K562 (cell line): ENCODE measurements around the gene GPER1. TPM values are rescaled to one million over a fixed set of nuclear protein-coding genes. Genes with fewer than 3 reads are reported as not detected.

Experiments used
- ARID2 ChIP-seq: fragments of 450-650 bp; IDR thresholded peaks from 2 replicates; pipeline ENCODE4 v1.6.1; 2017; ENCODE audit warnings: antibody characterized with exemption, mild to moderate bottlenecking
- CAMTA2 ChIP-seq: fragments of 250-450 bp; sonication (Bioruptor Pico); conservative IDR thresholded peaks from 2 replicates; pipeline ENCODE4 v1.5.1; 2022
- CBFA2T3 ChIP-seq: fragments of 450-650 bp; IDR thresholded peaks from 2 replicates; pipeline ENCODE4 v1.6.1; 2017
- COPS2 ChIP-seq: fragments of 450-650 bp; conservative IDR thresholded peaks from 2 replicates; pipeline ENCODE4 v1.6.1; 2016; ENCODE audit warnings: mild to moderate bottlenecking, moderate library complexity
- EHMT2 ChIP-seq: fragments of 450-650 bp; IDR thresholded peaks from 2 replicates; pipeline ENCODE4 v1.6.1; 2018; ENCODE audit warnings: antibody characterized with exemption
- FOXK1 ChIP-seq: sonication (generic); formaldehyde crosslinking; IDR thresholded peaks from 2 replicates; pipeline ENCODE4 v1.8.0; 2022; ENCODE audit warnings: missing genetic modification reagents, mild to moderate bottlenecking, borderline replicate concordance
- KDM2B ChIP-seq: fragments of 250-450 bp; sonication (Bioruptor Pico); IDR thresholded peaks from 2 replicates; pipeline ENCODE4 v1.8.0; 2021; ENCODE audit warnings: mild to moderate bottlenecking, moderate library complexity
- KLF16 ChIP-seq: IDR thresholded peaks from 2 replicates; pipeline ENCODE4 v1.6.1; 2016; ENCODE audit warnings: antibody characterized with exemption
- MCM2 ChIP-seq: fragments of 450-650 bp; IDR thresholded peaks from 2 replicates; pipeline ENCODE4 v1.6.1; 2017; ENCODE audit warnings: low read depth, mild to moderate bottlenecking
- MTF1 ChIP-seq: fragments of 250-450 bp; sonication (Bioruptor Pico); IDR thresholded peaks from 2 replicates; pipeline ENCODE4 v1.9.0; 2021; ENCODE audit warnings: moderate library complexity, mild to moderate bottlenecking, inconsistent platforms, borderline replicate concordance
- NFIC ChIP-seq: fragments of 450-650 bp; IDR thresholded peaks from 2 replicates; pipeline ENCODE4 v1.6.1; 2017; ENCODE audit warnings: mild to moderate bottlenecking, inconsistent platforms
- PHTF2 ChIP-seq: fragments of 250-450 bp; sonication (Bioruptor Pico); IDR thresholded peaks from 2 replicates; pipeline ENCODE4 v1.5.0; 2021; ENCODE audit warnings: mild to moderate bottlenecking
- PRMT5 ChIP-seq: sonication (generic); formaldehyde crosslinking; IDR thresholded peaks from 2 replicates; pipeline ENCODE4 v1.5.0; 2020; ENCODE audit warnings: missing genetic modification reagents
- RBM22 ChIP-seq: fragments of 200-400 bp; formaldehyde crosslinking; IDR thresholded peaks from 2 replicates; pipeline ENCODE4 v1.6.1; 2018; ENCODE audit warnings: low read length, low read depth; ENCODE audit not compliant: poor library complexity, severe bottlenecking
- RBM25 ChIP-seq: fragments of 200-400 bp; formaldehyde crosslinking; IDR thresholded peaks from 2 replicates; pipeline ENCODE4 v1.6.1; 2018; ENCODE audit warnings: low read length, low read depth, moderate library complexity; ENCODE audit not compliant: severe bottlenecking
- TBP ChIP-seq: optimal IDR thresholded peaks from 2 replicates; pipeline ENCODE3; 2011; ENCODE audit warnings: low read depth, low read length, improper control_type of control experiment
- ZBTB1 ChIP-seq: sonication (generic); formaldehyde crosslinking; IDR thresholded peaks from 2 replicates; pipeline ENCODE4 v1.8.1; 2023; ENCODE audit warnings: missing genetic modification reagents, low read depth, mild to moderate bottlenecking, borderline replicate concordance
- ZC3H11A ChIP-seq: IDR thresholded peaks from 2 replicates; pipeline ENCODE4 v1.6.1; 2012; ENCODE audit warnings: low read depth, low read length, improper control_type of control experiment
- ZNF354B ChIP-seq: fragments of 250-450 bp; sonication (Bioruptor Pico); IDR thresholded peaks from 2 replicates; pipeline ENCODE4 v1.4.0; 2020
- ZNF644 ChIP-seq: fragments of 200-800 bp; sonication (Bioruptor generic); IDR thresholded peaks from 2 replicates; pipeline ENCODE4 v1.6.1; 2016; ENCODE audit warnings: low read depth, missing genetic modification characterization, missing compliant biosample characterization
- ZSCAN32 ChIP-seq: fragments of 450-650 bp; formaldehyde crosslinking; IDR thresholded peaks from 2 replicates; pipeline ENCODE4 v1.4.0; 2020; ENCODE audit warnings: mild to moderate bottlenecking, moderate library complexity
- polyA plus RNA-seq, 8 experiments: library from polyadenylated mRNA; depleted of rRNA in 4 of 8; stranded (reverse) in 5 of 8; unstranded in 3 of 8; fragments of >200 nt; fragmentation: Nextera tagmentation in 2 of 8; fragmentation: Illumina TruSeq in 1 of 8; extraction: Ambion mirVana in 2 of 8; extraction: Trizol in 1 of 8; gene quantifications; 2 replicates each; pipeline versions ENCODE4 v1.2.1 to v1.2.3, GENCODE V29; 2011 to 2014; ENCODE audit warnings: inconsistent platforms in 1 of 8, missing spikeins in 1 of 8
- total RNA-seq, 7 experiments: library from RNA; depleted of rRNA in 6 of 7; stranded (reverse); fragments of >200 nt in 6 of 7; fragmentation: Illumina TruSeq in 2 of 7; extraction: Trizol in 2 of 7; gene quantifications; 2 replicates each; pipeline versions ENCODE4 v1.2.1 to v1.2.3, GENCODE V29; 2011 to 2021; ENCODE audit warnings: low replicate concordance in 1 of 7
- TF ChIP-seq, protein P1 (sequence below): fragments of 450-650 bp; formaldehyde crosslinking; IDR thresholded peaks from 2 replicates; pipeline ENCODE4 v1.4.0; 2020; ENCODE audit warnings: mild to moderate bottlenecking
- TF ChIP-seq, protein P2 (sequence below): sonication (generic); formaldehyde crosslinking; IDR thresholded peaks from 2 replicates; pipeline ENCODE4 v1.9.0; 2022; ENCODE audit warnings: mild to moderate bottlenecking, missing genetic modification reagents
- TF ChIP-seq, protein P3 (sequence below): fragments of 450-650 bp; IDR thresholded peaks from 2 replicates; pipeline ENCODE4 v1.7.0; 2016; ENCODE audit warnings: borderline replicate concordance

GPER1 gene
- total and polyA plus RNA-seq, 9 of the 15 experiments (the other 6 are each of a cell fraction or from before 2014, with no cell fraction given) = 0.04 to 0.09 (median 0.08) TPM; not detected in 6

DNA sequence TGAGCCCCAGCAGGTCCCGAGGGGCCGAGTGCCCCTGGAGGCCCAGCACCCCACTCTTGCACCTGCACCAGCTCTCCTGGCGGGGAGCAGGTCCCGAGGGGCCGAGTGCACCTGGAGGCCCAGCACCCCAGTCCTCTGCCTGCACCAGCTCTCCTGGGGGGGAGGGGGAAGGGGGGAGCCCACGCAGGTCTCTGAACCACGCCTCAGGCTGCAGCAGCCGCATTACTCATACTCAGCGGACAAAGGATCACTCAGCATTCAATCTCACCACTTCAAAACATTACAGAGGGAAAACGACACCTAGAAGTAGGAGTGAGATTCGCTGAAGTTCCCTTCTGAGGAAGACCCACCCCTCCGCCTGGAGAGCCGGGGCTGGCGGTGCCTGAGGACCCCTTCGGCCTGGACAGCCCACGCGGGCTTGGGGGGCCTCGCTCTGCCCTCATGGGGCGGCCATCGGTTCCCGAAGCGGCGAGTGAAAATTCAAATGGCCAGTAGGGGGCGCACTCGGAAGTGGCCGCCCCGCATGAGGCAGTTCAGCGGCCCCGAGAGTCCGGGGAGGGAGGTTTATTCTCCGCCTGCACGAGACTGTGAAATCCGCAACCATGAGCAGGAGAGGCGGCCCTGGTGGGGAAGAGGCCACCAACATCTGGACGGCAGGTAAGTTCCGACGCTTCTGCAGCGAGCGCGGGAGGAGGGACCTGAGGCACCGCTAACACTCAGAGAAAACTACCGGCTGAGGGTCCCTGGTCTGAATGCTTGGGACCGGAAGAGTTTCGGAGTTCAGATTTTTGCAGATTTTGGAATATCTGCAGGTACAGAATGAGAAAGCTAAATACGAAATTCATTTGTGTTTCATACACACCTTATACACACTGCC lies 1.1 kb upstream of the GPER1 start (continued):
- TF ChIP-seq TBP (no peak), ARID2 (no peak), ZBTB1 (CRISPR knock-in tag) (no peak), ZSCAN32 (CRISPR knock-in tag) (no peak), PHTF2 (CRISPR knock-in tag) (no peak), RBM25 (no peak), NFIC (no peak), EHMT2 (no peak), ZNF644 (tag) (no peak), RBM22 (no peak), PRMT5 (CRISPR knock-in tag) (no peak), ZC3H11A (no peak), FOXK1 (CRISPR knock-in tag) (no peak), KLF16 (no peak; the same call in 1 of the 2 replicates), MTF1 (CRISPR knock-in tag) (no peak), CBFA2T3 (no peak), KDM2B (no peak), COPS2 (no peak), CAMTA2 (no peak), ZNF354B (CRISPR knock-in tag) (no peak), MCM2 (no peak)
- TF ChIP-seq, protein P1, sequence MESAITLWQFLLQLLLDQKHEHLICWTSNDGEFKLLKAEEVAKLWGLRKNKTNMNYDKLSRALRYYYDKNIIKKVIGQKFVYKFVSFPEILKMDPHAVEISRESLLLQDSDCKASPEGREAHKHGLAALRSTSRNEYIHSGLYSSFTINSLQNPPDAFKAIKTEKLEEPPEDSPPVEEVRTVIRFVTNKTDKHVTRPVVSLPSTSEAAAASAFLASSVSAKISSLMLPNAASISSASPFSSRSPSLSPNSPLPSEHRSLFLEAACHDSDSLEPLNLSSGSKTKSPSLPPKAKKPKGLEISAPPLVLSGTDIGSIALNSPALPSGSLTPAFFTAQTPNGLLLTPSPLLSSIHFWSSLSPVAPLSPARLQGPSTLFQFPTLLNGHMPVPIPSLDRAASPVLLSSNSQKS (CRISPR knock-in tag) = no peak
- TF ChIP-seq, protein P2, sequence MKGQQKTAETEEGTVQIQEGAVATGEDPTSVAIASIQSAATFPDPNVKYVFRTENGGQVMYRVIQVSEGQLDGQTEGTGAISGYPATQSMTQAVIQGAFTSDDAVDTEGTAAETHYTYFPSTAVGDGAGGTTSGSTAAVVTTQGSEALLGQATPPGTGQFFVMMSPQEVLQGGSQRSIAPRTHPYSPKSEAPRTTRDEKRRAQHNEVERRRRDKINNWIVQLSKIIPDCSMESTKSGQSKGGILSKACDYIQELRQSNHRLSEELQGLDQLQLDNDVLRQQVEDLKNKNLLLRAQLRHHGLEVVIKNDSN (CRISPR knock-in tag) = no peak; the same call in 1 of the 2 replicates
- TF ChIP-seq, protein P3, sequence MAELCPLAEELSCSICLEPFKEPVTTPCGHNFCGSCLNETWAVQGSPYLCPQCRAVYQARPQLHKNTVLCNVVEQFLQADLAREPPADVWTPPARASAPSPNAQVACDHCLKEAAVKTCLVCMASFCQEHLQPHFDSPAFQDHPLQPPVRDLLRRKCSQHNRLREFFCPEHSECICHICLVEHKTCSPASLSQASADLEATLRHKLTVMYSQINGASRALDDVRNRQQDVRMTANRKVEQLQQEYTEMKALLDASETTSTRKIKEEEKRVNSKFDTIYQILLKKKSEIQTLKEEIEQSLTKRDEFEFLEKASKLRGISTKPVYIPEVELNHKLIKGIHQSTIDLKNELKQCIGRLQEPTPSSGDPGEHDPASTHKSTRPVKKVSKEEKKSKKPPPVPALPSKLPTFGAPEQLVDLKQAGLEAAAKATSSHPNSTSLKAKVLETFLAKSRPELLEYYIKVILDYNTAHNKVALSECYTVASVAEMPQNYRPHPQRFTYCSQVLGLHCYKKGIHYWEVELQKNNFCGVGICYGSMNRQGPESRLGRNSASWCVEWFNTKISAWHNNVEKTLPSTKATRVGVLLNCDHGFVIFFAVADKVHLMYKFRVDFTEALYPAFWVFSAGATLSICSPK = no peak
